BE2C (cell line): ENCODE measurements around the gene WWOX.

Source experiments
- DNase-seq: peaks from one replicate; pipeline ENCODE4 v3.0.0-alpha.2; 2020
- H3K27me3 ChIP-seq: fragments of 250-450 bp; sonication (Bioruptor Pico); 2 replicates; pipeline ENCODE4 v1.5.1; 2020; ENCODE audit warnings: mild to moderate bottlenecking
- H3K36me3 ChIP-seq: fragments of 250-450 bp; sonication (Bioruptor Pico); 2 replicates; pipeline ENCODE4 v1.5.1; 2020; ENCODE audit warnings: mild to moderate bottlenecking
- H3K4me1 ChIP-seq: fragments of 250-450 bp; sonication (Bioruptor Pico); 2 replicates; pipeline ENCODE4 v1.5.1; 2020
- H3K4me3 ChIP-seq: 2 replicates; pipeline ENCODE4 v1.5.1; 2011; ENCODE audit warnings: low read depth, low read length
- H3K9me3 ChIP-seq: fragments of 250-450 bp; sonication (Bioruptor Pico); 2 replicates; pipeline ENCODE4 v1.5.1; 2020
- CTCF ChIP-seq: IDR thresholded peaks from 2 replicates; pipeline ENCODE4 v1.5.1; 2012; ENCODE audit warnings: mild to moderate bottlenecking, low read depth, low read length

Gene WWOX

GRCh38 chr16:79101491-79101890 lies 1002.0 kb downstream of the WWOX start:
- TF ChIP-seq CTCF: no peak

GRCh38 chr16:79104567-79104966 lies 1005.1 kb downstream of the WWOX start:
- no peak for TF ChIP-seq CTCF
- no peaks in the 10 kb centered on the region for H3K4me1 ChIP-seq
- no peak for DNase-seq
- no peaks in the 10 kb centered on the region; the same call in 1 of the 2 replicates for H3K9me3 ChIP-seq
- no peaks in the 10 kb centered on the region for H3K36me3 ChIP-seq
- no peak overlapping the region for H3K4me3 ChIP-seq
- H3K27me3 ChIP-seq: no peaks in the 10 kb centered on the region

More at GRCh38 chr16:79101491-79101890, 1002.0 kb downstream of the WWOX start:
- H3K9me3 ChIP-seq: no peaks in the 10 kb centered on the region
- H3K4me3 ChIP-seq: no peak overlapping the region
- H3K4me1 ChIP-seq: no peaks in the 10 kb centered on the region
- no peaks in the 10 kb centered on the region for H3K36me3 ChIP-seq
- H3K27me3 ChIP-seq: no peaks in the 10 kb centered on the region
- DNase-seq: no peak

- Histone ChIP-seq H3K27me3 (no peaks in the 10 kb centered on the region), H3K4me1 (no peaks in the 10 kb centered on the region), H3K36me3 (no peaks in the 10 kb centered on the region), H3K4me3 (no peak overlapping the region), H3K9me3 (no peaks in the 10 kb centered on the region; the same call in 1 of the 2 replicates)
- DNase-seq: no peak
- no peak for TF ChIP-seq CTCF
These were observed 1007.8 kb downstream of the WWOX start for GRCh38 chr16:79107301-79107700.

- DNase-seq: no peak
- TF ChIP-seq CTCF: no peak
- no peaks in the 10 kb centered on the region for H3K4me1 ChIP-seq
- H3K27me3 ChIP-seq: no peaks in the 10 kb centered on the region
- no peaks in the 10 kb centered on the region; the same call in 1 of the 2 replicates for H3K9me3 ChIP-seq
- H3K4me3 ChIP-seq: no peak overlapping the region
- no peaks in the 10 kb centered on the region for H3K36me3 ChIP-seq
These were observed 1010.3 kb downstream of the WWOX start for GRCh38 chr16:79109771-79110170.

DNA sequence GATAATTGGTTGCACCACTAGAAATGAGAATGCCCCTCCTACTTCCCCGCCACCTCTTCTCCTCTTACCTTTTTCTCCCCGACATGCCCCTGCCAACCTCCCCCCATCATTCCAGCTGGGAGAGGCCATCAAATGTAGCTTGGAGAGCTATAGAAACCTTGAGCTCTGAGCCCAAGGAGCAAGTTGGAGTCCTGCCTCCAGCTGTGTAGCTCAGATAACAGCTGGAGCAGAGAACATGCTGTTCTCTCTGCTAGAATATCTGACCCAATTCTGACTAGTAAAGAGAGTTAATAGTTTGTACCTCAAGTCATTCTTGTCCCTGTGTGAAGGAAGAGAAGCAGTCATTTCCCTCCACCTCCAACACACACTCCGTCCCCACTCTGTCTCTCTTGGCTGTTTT lies 1010.8 kb downstream of the WWOX start:
- H3K27me3 ChIP-seq: no peaks in the 10 kb centered on the region
- no peaks in the 10 kb centered on the region; the same call in 1 of the 2 replicates for H3K9me3 ChIP-seq
- no peak overlapping the region for H3K4me3 ChIP-seq
- no peaks in the 10 kb centered on the region for H3K36me3 ChIP-seq
- DNase-seq: no peak
- no peak for TF ChIP-seq CTCF
- no peaks in the 10 kb centered on the region for H3K4me1 ChIP-seq

DNA sequence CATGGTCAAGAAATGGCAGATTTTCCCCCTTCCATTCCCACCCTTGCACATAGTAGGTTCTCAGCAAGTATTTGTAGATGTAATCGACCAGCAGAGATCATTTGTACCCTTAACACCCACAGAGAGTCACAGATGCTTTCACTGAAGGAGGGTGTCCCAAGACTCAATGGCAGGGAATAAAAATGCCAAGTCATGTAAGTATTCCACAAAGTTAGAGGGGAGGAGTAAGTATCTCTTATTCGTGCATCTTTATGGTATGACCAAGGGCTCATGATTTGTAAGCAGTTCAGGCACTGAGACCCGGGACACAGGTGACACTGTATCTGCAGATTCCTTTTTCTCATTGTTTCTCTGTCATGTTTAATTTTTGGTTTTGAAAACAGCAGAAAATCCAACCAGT lies 1011.5 kb downstream of the WWOX start:
- Histone ChIP-seq H3K36me3 (no peaks in the 10 kb centered on the region), H3K27me3 (no peaks in the 10 kb centered on the region), H3K4me1 (no peaks in the 10 kb centered on the region), H3K4me3 (no peak overlapping the region), H3K9me3 (no peaks in the 10 kb centered on the region; the same call in 1 of the 2 replicates)
- DNase-seq: no peak
- TF ChIP-seq CTCF: no peak
